HG03095 (cell line): Measurements from ENCODE around the gene TSPAN16.
"Not testable (repeated sequence)": the region's sequence is repeated elsewhere in the genome, so short reads cannot be mapped to it uniquely, and the experiment has no call there.

ENCODE experiments used
- ATAC-seq: cut with Tn5 transposase; IDR thresholded peaks from one replicate; pipeline ENCODE4 v1.9.1; 2021; ENCODE audit warnings: moderate library complexity; ENCODE audit not compliant: unreplicated experiment

Gene TSPAN16

GRCh38 chr19:11300811-11301120, 4.8 kb downstream of the TSPAN16 start:
- no peak for ATAC-seq

- no peak for ATAC-seq
These were observed 9.0 kb downstream of the TSPAN16 start for GRCh38 chr19:11304936-11305335.

- no peak for ATAC-seq
These were observed 10.4 kb downstream of the TSPAN16 start for GRCh38 chr19:11306337-11306736.

- ATAC-seq = not testable (repeated sequence)
These were observed 24.5 kb downstream of the TSPAN16 start for GRCh38 chr19:11320278-11320995.

- no peak for ATAC-seq
These were observed 25.5 kb downstream of the TSPAN16 start for GRCh38 chr19:11321191-11322126.

- no peak for ATAC-seq
These were observed 26.5 kb downstream of the TSPAN16 start for GRCh38 chr19:11322269-11323024.

GRCh38 chr19:11323601-11324078, 27.7 kb downstream of the TSPAN16 start:
- ATAC-seq = no peak

GRCh38 chr19:11324079-11324661, 28.2 kb downstream of the TSPAN16 start:
- ATAC-seq = no peak

- no peak for ATAC-seq
These were observed 28.9 kb downstream of the TSPAN16 start for GRCh38 chr19:11324748-11325389.

GRCh38 chr19:11325544-11325943, 29.6 kb downstream of the TSPAN16 start:
- no peak for ATAC-seq

GRCh38 chr19:11330127-11330526, 34.2 kb downstream of the TSPAN16 start:
- no peak for ATAC-seq

GRCh38 chr19:11331502-11331901, 35.5 kb downstream of the TSPAN16 start:
- ATAC-seq = no peak

- ATAC-seq = no peak
These were observed 36.9 kb downstream of the TSPAN16 start for GRCh38 chr19:11332822-11333221.

- not testable (repeated sequence) for ATAC-seq
These were observed 37.9 kb downstream of the TSPAN16 start for GRCh38 chr19:11333838-11334237.

GRCh38 chr19:11335449-11336146, 39.6 kb downstream of the TSPAN16 start:
- no peak for ATAC-seq

GRCh38 chr19:11337080-11337479, 41.1 kb downstream of the TSPAN16 start:
- ATAC-seq = no peak

- no peak for ATAC-seq
These were observed 42.2 kb downstream of the TSPAN16 start for GRCh38 chr19:11338121-11338520.

- no peak for ATAC-seq
These were observed 42.8 kb downstream of the TSPAN16 start for GRCh38 chr19:11338569-11339253.
